ENCODE measurements around the gene LAMB4.

The LAMB4 gene

GRCh38 chr7:108093341-108093740 is 36.8 kb downstream of the LAMB4 start:
- no peak for TF ChIP-seq CTCF (conservative IDR thresholded peaks at IDR 0.05; ENCODE audit: low read depth, low read length)
- no peak for DNase-seq (ENCODE audit: low read depth)
- H3K4me3 ChIP-seq (ENCODE audit: low read length), result no peak overlapping the region

- DNase-seq (ENCODE audit: low read depth), result no peak
- H3K4me3 ChIP-seq (ENCODE audit: low read length), result no peak overlapping the region
- TF ChIP-seq CTCF (conservative IDR thresholded peaks at IDR 0.05; ENCODE audit: low read depth, low read length), result no peak
Observed at GRCh38 chr7:108091461-108091831, 38.7 kb downstream of the LAMB4 start.

- TF ChIP-seq CTCF (conservative IDR thresholded peaks at IDR 0.05; ENCODE audit: low read depth, low read length), result no peak
- no peak for DNase-seq (ENCODE audit: low read depth)
- H3K4me3 ChIP-seq (ENCODE audit: low read length), result no peak overlapping the region
Observed at GRCh38 chr7:108090791-108091460, 39.2 kb downstream of the LAMB4 start.

GRCh38 chr7:108089381-108089780 is 40.8 kb downstream of the LAMB4 start:
- H3K4me3 ChIP-seq (ENCODE audit: low read length), result no peak overlapping the region
- DNase-seq (ENCODE audit: low read depth), result no peak
- no peak for TF ChIP-seq CTCF (conservative IDR thresholded peaks at IDR 0.05; ENCODE audit: low read depth, low read length)

- no peak for DNase-seq (ENCODE audit: low read depth)
- TF ChIP-seq CTCF (conservative IDR thresholded peaks at IDR 0.05; ENCODE audit: low read depth, low read length), result no peak
- H3K4me3 ChIP-seq (ENCODE audit: low read length), result no peak overlapping the region
Observed at GRCh38 chr7:108088729-108089128, 41.4 kb downstream of the LAMB4 start.

GRCh38 chr7:108087778-108088177 is 42.4 kb downstream of the LAMB4 start:
- no peak for TF ChIP-seq CTCF (conservative IDR thresholded peaks at IDR 0.05; ENCODE audit: low read depth, low read length)
- DNase-seq (ENCODE audit: low read depth), result no peak
- no peak overlapping the region for H3K4me3 ChIP-seq (ENCODE audit: low read length)

- H3K4me3 ChIP-seq (ENCODE audit: low read length), result no peak overlapping the region
- TF ChIP-seq CTCF (conservative IDR thresholded peaks at IDR 0.05; ENCODE audit: low read depth, low read length), result no peak
- no peak for DNase-seq (ENCODE audit: low read depth)
Observed at GRCh38 chr7:108086962-108087361, 43.2 kb downstream of the LAMB4 start.
